Measurements from ENCODE around the gene PCDHGA8.

- TF ChIP-seq CTCF (IDR thresholded peaks at IDR 0.05) (no peak), POLR2AphosphoS5 (IDR thresholded peaks at IDR 0.05; ENCODE audit: low read depth, low read length) (no peak), SIN3A (IDR thresholded peaks at IDR 0.05; ENCODE audit: borderline replicate concordance, insufficient read depth, low read depth, low read length) (no peak), TCF7L2 (IDR thresholded peaks at IDR 0.05; ENCODE audit: low read depth, low read length) (no peak)
- TF ChIP-seq, protein P1, sequence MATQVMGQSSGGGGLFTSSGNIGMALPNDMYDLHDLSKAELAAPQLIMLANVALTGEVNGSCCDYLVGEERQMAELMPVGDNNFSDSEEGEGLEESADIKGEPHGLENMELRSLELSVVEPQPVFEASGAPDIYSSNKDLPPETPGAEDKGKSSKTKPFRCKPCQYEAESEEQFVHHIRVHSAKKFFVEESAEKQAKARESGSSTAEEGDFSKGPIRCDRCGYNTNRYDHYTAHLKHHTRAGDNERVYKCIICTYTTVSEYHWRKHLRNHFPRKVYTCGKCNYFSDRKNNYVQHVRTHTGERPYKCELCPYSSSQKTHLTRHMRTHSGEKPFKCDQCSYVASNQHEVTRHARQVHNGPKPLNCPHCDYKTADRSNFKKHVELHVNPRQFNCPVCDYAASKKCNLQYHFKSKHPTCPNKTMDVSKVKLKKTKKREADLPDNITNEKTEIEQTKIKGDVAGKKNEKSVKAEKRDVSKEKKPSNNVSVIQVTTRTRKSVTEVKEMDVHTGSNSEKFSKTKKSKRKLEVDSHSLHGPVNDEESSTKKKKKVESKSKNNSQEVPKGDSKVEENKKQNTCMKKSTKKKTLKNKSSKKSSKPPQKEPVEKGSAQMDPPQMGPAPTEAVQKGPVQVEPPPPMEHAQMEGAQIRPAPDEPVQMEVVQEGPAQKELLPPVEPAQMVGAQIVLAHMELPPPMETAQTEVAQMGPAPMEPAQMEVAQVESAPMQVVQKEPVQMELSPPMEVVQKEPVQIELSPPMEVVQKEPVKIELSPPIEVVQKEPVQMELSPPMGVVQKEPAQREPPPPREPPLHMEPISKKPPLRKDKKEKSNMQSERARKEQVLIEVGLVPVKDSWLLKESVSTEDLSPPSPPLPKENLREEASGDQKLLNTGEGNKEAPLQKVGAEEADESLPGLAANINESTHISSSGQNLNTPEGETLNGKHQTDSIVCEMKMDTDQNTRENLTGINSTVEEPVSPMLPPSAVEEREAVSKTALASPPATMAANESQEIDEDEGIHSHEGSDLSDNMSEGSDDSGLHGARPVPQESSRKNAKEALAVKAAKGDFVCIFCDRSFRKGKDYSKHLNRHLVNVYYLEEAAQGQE (IDR thresholded peaks at IDR 0.05; ENCODE audit: insufficient read depth in 1 of 2, low read depth in 2 of 2, low read length in 1 of 2): no peak
Measured at GRCh38 chr5:141384471-141385267, 7.8 kb upstream of the PCDHGA8 start.

All from Panc1 (cell line).